Gastrocnemius medialis (tissue), 4 donors: ENCODE measurements around the gene DYRK1A. TPM values are rescaled to one million over a fixed set of nuclear protein-coding genes. Genes with fewer than 3 reads are reported as not detected.

Experiments
- ATAC-seq, 2 donors: fragments of 150-250 bp; one replicate each; pipeline ENCODE4 v1.9.1; 2016
- DNase-seq, 2 donors: peaks; one replicate each; pipeline ENCODE4 v3.0.0-alpha.2; 2019
- H3K27ac ChIP-seq, 4 donors: fragments of 200-600 bp; sonication (generic); 1 replicate in 1 of 4; 2 replicates in 3 of 4; pipeline ENCODE4 v1.5.1; 2016 to 2018; ENCODE audit warnings: mild to moderate bottlenecking in 2 of 4, moderate library complexity in 1 of 4
- H3K27me3 ChIP-seq, 3 donors: fragments of 200-600 bp; sonication (generic) in 2 of 3; 1 replicate in 1 of 3; 2 replicates in 2 of 3; pipeline versions ENCODE4 v1.5.1 to v1.6.0; 2016 to 2019; ENCODE audit warnings: mild to moderate bottlenecking in 1 of 3, moderate library complexity in 1 of 3
- H3K36me3 ChIP-seq, 2 donors: fragments of 200-600 bp; sonication (generic) in 1 of 2; one replicate each; pipeline ENCODE4 v1.5.1; 2017 to 2018
- H3K4me1 ChIP-seq, 2 donors: fragments of 200-600 bp; sonication (generic) in 1 of 2; one replicate each; pipeline ENCODE4 v1.5.1; 2016 to 2017; ENCODE audit warnings: mild to moderate bottlenecking in 2 of 2
- H3K4me3 ChIP-seq, 4 donors: fragments of 200-600 bp; sonication (generic) in 3 of 4; 1 replicate in 1 of 4; 2 replicates in 3 of 4; pipeline ENCODE4 v1.5.1; 2016 to 2019; ENCODE audit warnings: mild to moderate bottlenecking in 2 of 4
- H3K9me3 ChIP-seq, 3 donors: fragments of 200-600 bp; sonication (generic) in 2 of 3; 1 replicate in 1 of 3; 2 replicates in 2 of 3; pipeline ENCODE4 v1.5.1; 2016 to 2019
- POLR2A ChIP-seq, 2 donors: fragments of 450-650 bp; IDR thresholded peaks; one replicate each; pipeline ENCODE4 v1.6.1; 2017; ENCODE audit warnings: antibody characterized with exemption in 2 of 2, mild to moderate bottlenecking in 2 of 2, moderate library complexity in 2 of 2
- in situ Hi-C, 4 donors: fragments of 200-750 bp; cut with MboI; loops; one replicate each; pipeline versions ENCODE4 v1.15.0 to v1.8.0; 2017; ENCODE audit warnings: low sequenced_read_pairs in 4 of 4
- intact Hi-C: fragments of 100-400 bp; cut with DNase I; formaldehyde crosslinking; loops from one replicate; pipeline ENCODE4 v1.15.1; 2023; ENCODE audit warnings: low total_unique reads
- total RNA-seq, 4 donors: library from RNA; depleted of rRNA; stranded (reverse); fragments of >200 nt; gene quantifications; one replicate each; pipeline versions ENCODE4 v1.1.0 to v1.2.3, GENCODE V29; 2016
- TF ChIP-seq, protein P1 (sequence below), 5 experiments: fragments of 450-650 bp in 3 of 5; fragments of 200-600 bp in 2 of 5; sonication (generic) in 2 of 5; IDR thresholded peaks in 4 of 5; conservative IDR thresholded peaks in 1 of 5; 1 replicate in 4 of 5; 2 replicates in 1 of 5; pipeline ENCODE4 v1.5.1; 2016 to 2019; ENCODE audit warnings: antibody characterized with exemption in 5 of 5, mild to moderate bottlenecking in 3 of 5, moderate library complexity in 3 of 5

Gene DYRK1A
- total RNA-seq, 4 donors from 2014 or later, result 81.0 to 115 (median 95.3) TPM

DNA sequence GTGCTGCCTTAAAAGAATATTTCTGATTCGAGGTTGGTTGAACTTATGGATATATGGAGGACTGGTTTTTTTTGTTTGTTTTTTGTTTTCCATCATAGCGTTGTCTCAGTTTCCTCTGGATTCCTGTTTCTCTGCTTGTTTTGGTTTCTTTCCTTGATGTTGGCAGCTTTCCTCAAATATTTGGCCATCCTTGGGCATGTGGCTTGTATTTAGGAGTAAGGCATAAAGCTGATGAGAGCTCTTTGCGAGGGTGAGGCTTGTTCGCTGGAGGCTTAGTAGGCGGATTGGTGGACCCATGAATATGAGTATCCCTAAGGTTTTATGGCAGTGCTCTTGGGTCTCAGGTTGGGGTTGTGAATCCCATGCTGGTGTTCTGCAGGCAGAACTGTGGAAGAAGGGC, 22.9 kb downstream of the DYRK1A start:
- H3K4me1 ChIP-seq, result peaks cover 78 to 98% of the 10 kb centered on the region in 2 donors
- H3K9me3 ChIP-seq, result no peaks in the 10 kb centered on the region
- no peaks in the 10 kb centered on the region for H3K27me3 ChIP-seq
- no peaks in the 10 kb centered on the region for H3K36me3 ChIP-seq
- H3K4me3 ChIP-seq, result no peak overlapping the region
- H3K27ac ChIP-seq, result no peak overlapping the region
- ATAC-seq (no peak), DNase-seq (no peak)
- in situ Hi-C loops, result no loop called here
- intact Hi-C loops, result no loop called here
- TF ChIP-seq, protein P1, sequence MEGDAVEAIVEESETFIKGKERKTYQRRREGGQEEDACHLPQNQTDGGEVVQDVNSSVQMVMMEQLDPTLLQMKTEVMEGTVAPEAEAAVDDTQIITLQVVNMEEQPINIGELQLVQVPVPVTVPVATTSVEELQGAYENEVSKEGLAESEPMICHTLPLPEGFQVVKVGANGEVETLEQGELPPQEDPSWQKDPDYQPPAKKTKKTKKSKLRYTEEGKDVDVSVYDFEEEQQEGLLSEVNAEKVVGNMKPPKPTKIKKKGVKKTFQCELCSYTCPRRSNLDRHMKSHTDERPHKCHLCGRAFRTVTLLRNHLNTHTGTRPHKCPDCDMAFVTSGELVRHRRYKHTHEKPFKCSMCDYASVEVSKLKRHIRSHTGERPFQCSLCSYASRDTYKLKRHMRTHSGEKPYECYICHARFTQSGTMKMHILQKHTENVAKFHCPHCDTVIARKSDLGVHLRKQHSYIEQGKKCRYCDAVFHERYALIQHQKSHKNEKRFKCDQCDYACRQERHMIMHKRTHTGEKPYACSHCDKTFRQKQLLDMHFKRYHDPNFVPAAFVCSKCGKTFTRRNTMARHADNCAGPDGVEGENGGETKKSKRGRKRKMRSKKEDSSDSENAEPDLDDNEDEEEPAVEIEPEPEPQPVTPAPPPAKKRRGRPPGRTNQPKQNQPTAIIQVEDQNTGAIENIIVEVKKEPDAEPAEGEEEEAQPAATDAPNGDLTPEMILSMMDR (IDR thresholded peaks at IDR 0.05 in 4 of 5, conservative IDR thresholded peaks at IDR 0.05 in 1 of 5), result no peak
- TF ChIP-seq POLR2A (IDR thresholded peaks at IDR 0.05), result no peak

DNA sequence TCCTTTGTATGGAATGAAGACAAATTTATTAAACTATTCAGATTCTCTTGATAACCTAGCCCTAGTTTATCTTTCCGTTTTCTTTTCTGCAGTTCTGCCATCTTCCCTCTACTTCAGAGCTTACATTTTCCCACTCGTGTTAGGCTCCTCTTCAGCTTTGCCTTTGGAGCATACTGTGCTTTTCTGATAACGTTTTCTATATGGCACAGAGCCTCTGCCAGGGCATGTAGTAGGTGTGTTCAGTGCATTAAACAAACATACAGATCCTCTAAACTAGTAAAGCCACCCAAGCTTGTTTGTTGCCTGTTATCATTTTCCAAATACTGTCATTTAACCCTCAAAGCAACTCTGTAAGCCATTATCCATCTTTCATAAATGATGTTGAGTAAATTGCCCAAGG, 25.1 kb downstream of the DYRK1A start:
- peaks cover 78 to 97% of the 10 kb centered on the region in 2 donors for H3K4me1 ChIP-seq
- no peaks in the 10 kb centered on the region for H3K27me3 ChIP-seq
- intact Hi-C loops, result no loop called here
- no peaks in the 10 kb centered on the region for H3K9me3 ChIP-seq
- H3K36me3 ChIP-seq, result no peaks in the 10 kb centered on the region
- no peak overlapping the region for H3K4me3 ChIP-seq
- no peak for TF ChIP-seq POLR2A (IDR thresholded peaks at IDR 0.05)
- TF ChIP-seq, protein P1 (IDR thresholded peaks at IDR 0.05 in 4 of 5, conservative IDR thresholded peaks at IDR 0.05 in 1 of 5), result no peak
- no peak overlapping the region for H3K27ac ChIP-seq
- no peak for ATAC-seq
- DNase-seq, result no peak
- in situ Hi-C loops, result no loop called here

DNA sequence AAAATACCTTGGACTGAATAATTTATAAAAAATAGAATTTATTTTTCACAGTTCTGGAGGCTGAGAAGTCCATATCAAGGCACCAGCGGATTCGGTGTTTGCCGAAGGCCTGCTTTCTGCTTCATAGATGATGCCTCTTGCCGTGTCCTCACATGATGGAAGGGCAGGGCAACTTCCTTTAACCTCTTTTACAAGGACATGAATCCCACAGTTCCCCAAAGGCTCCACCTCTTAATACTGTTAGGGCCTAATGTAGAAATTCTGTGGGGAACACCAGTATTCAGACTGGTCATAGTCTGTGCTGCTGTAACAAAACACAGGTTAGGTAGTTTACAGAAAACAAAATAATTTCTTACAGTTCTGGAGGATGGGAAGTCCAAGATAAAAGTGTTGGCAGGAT, 25.9 kb downstream of the DYRK1A start:
- no peaks in the 10 kb centered on the region for H3K36me3 ChIP-seq
- H3K4me3 ChIP-seq, result no peak overlapping the region
- in situ Hi-C loops, result no loop called here
- intact Hi-C loops, result no loop called here
- no peak overlapping the region for H3K27ac ChIP-seq
- no peaks in the 10 kb centered on the region for H3K9me3 ChIP-seq
- ATAC-seq (no peak), DNase-seq (no peak)
- peaks cover 79 to 97% of the 10 kb centered on the region in 2 donors for H3K4me1 ChIP-seq
- no peaks in the 10 kb centered on the region for H3K27me3 ChIP-seq
- TF ChIP-seq, protein P1 (IDR thresholded peaks at IDR 0.05 in 4 of 5, conservative IDR thresholded peaks at IDR 0.05 in 1 of 5), result no peak

DNA sequence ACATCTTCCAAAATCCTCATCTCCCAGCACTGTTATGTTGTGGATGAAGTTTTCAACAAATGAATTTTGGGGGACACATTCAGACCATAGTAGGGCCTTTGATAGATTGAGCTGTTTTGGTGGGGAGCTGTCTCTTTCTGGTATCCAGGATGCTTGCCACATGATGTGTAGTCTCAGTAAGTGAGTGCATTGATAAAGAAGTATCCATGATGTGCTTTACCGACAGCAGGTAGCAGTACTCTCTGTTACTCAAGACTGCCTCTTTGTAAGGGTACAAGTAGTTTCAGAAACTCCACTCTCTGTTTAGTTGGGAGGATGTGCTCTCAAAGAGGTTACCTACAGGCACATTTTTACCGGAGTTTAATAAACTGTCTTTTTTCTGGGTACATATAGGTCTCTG, 26.5 kb downstream of the DYRK1A start:
- TF ChIP-seq, protein P1 (IDR thresholded peaks at IDR 0.05 in 4 of 5, conservative IDR thresholded peaks at IDR 0.05 in 1 of 5), result no peak
- TF ChIP-seq POLR2A (IDR thresholded peaks at IDR 0.05), result no peak
- in situ Hi-C loops (no loop called here), intact Hi-C loops (no loop called here)
- ATAC-seq (no peak), DNase-seq (no peak)
- H3K36me3 ChIP-seq, result no peaks in the 10 kb centered on the region
- H3K4me3 ChIP-seq, result no peak overlapping the region
- no peaks in the 10 kb centered on the region for H3K27me3 ChIP-seq
- H3K4me1 ChIP-seq, result peaks cover 77 to 98% of the 10 kb centered on the region in 2 donors
- H3K9me3 ChIP-seq, result no peaks in the 10 kb centered on the region
- no peak overlapping the region for H3K27ac ChIP-seq

DNA sequence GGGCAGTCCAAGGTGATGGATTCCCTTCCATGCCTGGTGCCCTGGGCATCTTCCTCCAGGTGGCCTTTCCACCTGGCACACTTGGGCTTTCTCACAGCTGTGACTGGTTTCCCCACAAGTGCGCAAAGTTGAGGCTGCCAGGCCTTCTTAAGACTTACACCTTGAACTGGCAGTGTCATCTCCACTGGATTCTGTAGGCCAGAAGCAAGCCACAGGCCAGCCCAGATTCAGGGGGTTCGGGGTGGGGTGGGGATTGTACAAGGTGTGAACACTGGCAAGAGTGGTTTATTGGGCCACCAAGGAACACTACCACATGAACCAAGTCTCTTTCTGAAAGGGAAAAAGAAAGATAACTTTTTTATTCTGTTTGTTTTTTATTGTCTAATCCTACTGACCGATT, 27.2 kb downstream of the DYRK1A start:
- ATAC-seq, result no peak
- Histone ChIP-seq H3K4me1 (peaks cover 80 to 98% of the 10 kb centered on the region in 2 donors), H3K4me3 (no peak overlapping the region), H3K27me3 (no peaks in the 10 kb centered on the region), H3K36me3 (no peaks in the 10 kb centered on the region), H3K9me3 (no peaks in the 10 kb centered on the region), H3K27ac (peak overlapping the region in 1 of 4 donors; percentile 4)
- in situ Hi-C loops, result no loop called here
- intact Hi-C loops, result no loop called here
- DNase-seq, result no peak
- no peak for TF ChIP-seq POLR2A (IDR thresholded peaks at IDR 0.05)
- TF ChIP-seq, protein P1 (IDR thresholded peaks at IDR 0.05 in 4 of 5, conservative IDR thresholded peaks at IDR 0.05 in 1 of 5), result no peak
